Activated CD8-positive, alpha-beta memory T cell treated with anti-CD3 and anti-CD28 coated beads for 48 hours (primary cell): ENCODE measurements around the gene AP1S2.
"Not testable (repeated sequence)": the region's sequence is repeated elsewhere in the genome, so short reads cannot be mapped to it uniquely, and the experiment has no call there.

Experiments
- DNase-seq, 3 experiments: peaks; one replicate each; pipeline ENCODE4 v3.0.0-alpha.2; 2020; ENCODE audit warnings: low read depth in 2 of 3, low spot score in 2 of 3

Gene AP1S2

GRCh38 chrX:15855568-15856221 is 1.1 kb upstream of the AP1S2 start:
- DNase-seq = no peak

- peak in 2 of 3 experiments; percentile 12 to 17 for DNase-seq
Measured at GRCh38 chrX:15854080-15854655, 445 bp downstream of the AP1S2 start.

GRCh38 chrX:15853586-15854079 is 980 bp downstream of the AP1S2 start:
- no peak for DNase-seq

GRCh38 chrX:15849555-15849954 is 5.1 kb downstream of the AP1S2 start:
- no peak for DNase-seq

GRCh38 chrX:15848576-15848975 is 6.0 kb downstream of the AP1S2 start:
- DNase-seq = no peak

GRCh38 chrX:15843960-15844359 is 10.7 kb downstream of the AP1S2 start:
- DNase-seq = no peak

GRCh38 chrX:15841853-15842516 is 12.6 kb downstream of the AP1S2 start:
- DNase-seq = no peak

- no peak for DNase-seq
Measured at GRCh38 chrX:15838017-15838416, 16.6 kb downstream of the AP1S2 start.

- no peak for DNase-seq
Measured at GRCh38 chrX:15834827-15835595, 19.6 kb downstream of the AP1S2 start.

GRCh38 chrX:15834053-15834452 is 20.6 kb downstream of the AP1S2 start:
- no peak for DNase-seq

GRCh38 chrX:15831347-15831746 is 23.3 kb downstream of the AP1S2 start:
- DNase-seq = not testable (repeated sequence)

GRCh38 chrX:15829217-15829616 is 25.4 kb downstream of the AP1S2 start:
- DNase-seq = no peak

GRCh38 chrX:15825936-15826335 is 28.7 kb downstream of the AP1S2 start:
- no peak for DNase-seq

- DNase-seq = no peak
Measured at GRCh38 chrX:15822922-15823321, 31.7 kb downstream of the AP1S2 start.

- no peak for DNase-seq
Measured at GRCh38 chrX:15820106-15821073, 34.2 kb downstream of the AP1S2 start.

GRCh38 chrX:15816886-15817285 is 37.7 kb downstream of the AP1S2 start:
- DNase-seq = peak in 1 of 3 experiments; percentile 17

GRCh38 chrX:15816438-15816809 is 38.2 kb downstream of the AP1S2 start:
- no peak for DNase-seq

- no peak for DNase-seq
Measured at GRCh38 chrX:15815779-15816437, 38.7 kb downstream of the AP1S2 start.

- DNase-seq = no peak
Measured at GRCh38 chrX:15814771-15815365, 39.7 kb downstream of the AP1S2 start.

- no peak for DNase-seq
Measured at GRCh38 chrX:15813416-15813815, 41.2 kb downstream of the AP1S2 start.
